Uterus (tissue), 2 donors: ENCODE measurements around the gene DYNC1LI1.

Experiments used
- POLR2A ChIP-seq, 2 donors: fragments of 450-650 bp; IDR thresholded peaks; one replicate each; pipeline ENCODE4 v1.6.1; 2016; ENCODE audit warnings: antibody characterized with exemption in 2 of 2, mild to moderate bottlenecking in 1 of 2, moderate library complexity in 1 of 2
- TF ChIP-seq, protein P1 (sequence below), 4 experiments: fragments of 200-600 bp in 2 of 4; fragments of 450-650 bp in 2 of 4; sonication (generic) in 2 of 4; IDR thresholded peaks; one replicate each; pipeline ENCODE4 v1.5.1; 2016 to 2019; ENCODE audit warnings: antibody characterized with exemption in 4 of 4, mild to moderate bottlenecking in 2 of 4, moderate library complexity in 1 of 4

DNA sequence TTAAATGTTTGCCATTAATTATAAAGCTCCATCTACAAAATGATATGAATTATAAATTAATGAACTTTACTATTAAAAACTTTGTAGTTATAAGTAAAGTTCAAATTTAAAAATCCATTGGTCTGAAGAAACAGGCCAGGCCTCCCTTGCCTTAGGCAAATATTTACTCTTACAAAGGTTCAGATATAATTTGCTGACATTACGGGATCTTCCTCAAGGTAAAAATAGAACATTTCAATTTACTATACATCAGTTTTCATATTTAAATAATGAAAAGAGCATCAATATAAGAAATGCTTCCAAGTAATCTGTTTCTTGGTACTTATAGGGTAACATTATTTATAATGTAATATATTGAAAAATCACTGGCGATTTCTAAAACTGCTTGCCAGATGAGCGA, 71.7 kb downstream of the DYNC1LI1 start:
- TF ChIP-seq, protein P1, sequence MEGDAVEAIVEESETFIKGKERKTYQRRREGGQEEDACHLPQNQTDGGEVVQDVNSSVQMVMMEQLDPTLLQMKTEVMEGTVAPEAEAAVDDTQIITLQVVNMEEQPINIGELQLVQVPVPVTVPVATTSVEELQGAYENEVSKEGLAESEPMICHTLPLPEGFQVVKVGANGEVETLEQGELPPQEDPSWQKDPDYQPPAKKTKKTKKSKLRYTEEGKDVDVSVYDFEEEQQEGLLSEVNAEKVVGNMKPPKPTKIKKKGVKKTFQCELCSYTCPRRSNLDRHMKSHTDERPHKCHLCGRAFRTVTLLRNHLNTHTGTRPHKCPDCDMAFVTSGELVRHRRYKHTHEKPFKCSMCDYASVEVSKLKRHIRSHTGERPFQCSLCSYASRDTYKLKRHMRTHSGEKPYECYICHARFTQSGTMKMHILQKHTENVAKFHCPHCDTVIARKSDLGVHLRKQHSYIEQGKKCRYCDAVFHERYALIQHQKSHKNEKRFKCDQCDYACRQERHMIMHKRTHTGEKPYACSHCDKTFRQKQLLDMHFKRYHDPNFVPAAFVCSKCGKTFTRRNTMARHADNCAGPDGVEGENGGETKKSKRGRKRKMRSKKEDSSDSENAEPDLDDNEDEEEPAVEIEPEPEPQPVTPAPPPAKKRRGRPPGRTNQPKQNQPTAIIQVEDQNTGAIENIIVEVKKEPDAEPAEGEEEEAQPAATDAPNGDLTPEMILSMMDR (IDR thresholded peaks at IDR 0.05) = no peak
- no peak for TF ChIP-seq POLR2A (IDR thresholded peaks at IDR 0.05)
